Measurements from ENCODE around the gene ACTA1.

ACTA1 gene

DNA sequence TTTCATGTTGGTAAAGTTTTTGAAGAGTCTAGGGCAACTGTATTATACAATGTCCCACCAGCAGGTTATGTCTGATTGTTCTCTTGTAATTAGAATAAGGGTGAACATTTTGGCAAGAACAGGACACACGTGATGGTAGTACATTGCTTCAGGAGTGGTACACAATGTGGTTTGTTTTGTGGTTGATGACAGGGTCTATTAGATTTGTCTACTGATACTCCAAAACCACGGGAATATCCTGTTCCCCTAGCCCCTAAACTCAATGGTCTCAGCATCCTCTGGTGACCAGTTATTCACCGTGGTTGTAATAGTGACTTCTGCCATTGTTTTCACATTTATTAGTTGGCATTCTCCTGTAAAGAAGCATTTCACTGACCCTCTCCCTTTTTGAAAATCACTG, 22.1 kb upstream of the ACTA1 start:
- TF ChIP-seq, protein P1, sequence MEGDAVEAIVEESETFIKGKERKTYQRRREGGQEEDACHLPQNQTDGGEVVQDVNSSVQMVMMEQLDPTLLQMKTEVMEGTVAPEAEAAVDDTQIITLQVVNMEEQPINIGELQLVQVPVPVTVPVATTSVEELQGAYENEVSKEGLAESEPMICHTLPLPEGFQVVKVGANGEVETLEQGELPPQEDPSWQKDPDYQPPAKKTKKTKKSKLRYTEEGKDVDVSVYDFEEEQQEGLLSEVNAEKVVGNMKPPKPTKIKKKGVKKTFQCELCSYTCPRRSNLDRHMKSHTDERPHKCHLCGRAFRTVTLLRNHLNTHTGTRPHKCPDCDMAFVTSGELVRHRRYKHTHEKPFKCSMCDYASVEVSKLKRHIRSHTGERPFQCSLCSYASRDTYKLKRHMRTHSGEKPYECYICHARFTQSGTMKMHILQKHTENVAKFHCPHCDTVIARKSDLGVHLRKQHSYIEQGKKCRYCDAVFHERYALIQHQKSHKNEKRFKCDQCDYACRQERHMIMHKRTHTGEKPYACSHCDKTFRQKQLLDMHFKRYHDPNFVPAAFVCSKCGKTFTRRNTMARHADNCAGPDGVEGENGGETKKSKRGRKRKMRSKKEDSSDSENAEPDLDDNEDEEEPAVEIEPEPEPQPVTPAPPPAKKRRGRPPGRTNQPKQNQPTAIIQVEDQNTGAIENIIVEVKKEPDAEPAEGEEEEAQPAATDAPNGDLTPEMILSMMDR (IDR thresholded peaks at IDR 0.05), result no peak
- no peak for TF ChIP-seq ZFX (IDR thresholded peaks at IDR 0.05; ENCODE audit: borderline replicate concordance)

DNA sequence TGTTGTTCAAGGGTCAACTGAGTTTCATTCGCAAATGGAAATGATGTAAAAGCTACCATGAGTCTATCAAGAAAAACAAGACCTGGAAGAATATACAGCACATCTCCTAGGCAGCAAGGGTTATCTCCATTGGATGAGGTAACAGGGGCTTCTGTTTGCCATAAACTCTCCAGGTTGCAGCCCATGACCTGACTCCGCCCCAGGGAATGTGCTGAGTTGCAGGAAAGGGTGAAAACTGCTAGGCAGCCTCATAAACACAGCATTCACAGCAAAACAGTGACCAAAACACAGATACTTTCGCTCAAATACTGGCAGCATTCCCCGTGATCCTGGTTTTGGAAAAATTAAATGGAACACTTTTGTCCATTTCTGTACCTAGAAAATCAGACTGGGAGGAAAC, 20.2 kb upstream of the ACTA1 start:
- H3K27ac ChIP-seq, result no peak overlapping the region
- TF ChIP-seq, protein P1 (IDR thresholded peaks at IDR 0.05), result no peak
- no peak for TF ChIP-seq ZFX (IDR thresholded peaks at IDR 0.05; ENCODE audit: borderline replicate concordance)

More for the DNA sequence above, 22.1 kb upstream of the ACTA1 start:
- no peak overlapping the region for H3K27ac ChIP-seq

DNA sequence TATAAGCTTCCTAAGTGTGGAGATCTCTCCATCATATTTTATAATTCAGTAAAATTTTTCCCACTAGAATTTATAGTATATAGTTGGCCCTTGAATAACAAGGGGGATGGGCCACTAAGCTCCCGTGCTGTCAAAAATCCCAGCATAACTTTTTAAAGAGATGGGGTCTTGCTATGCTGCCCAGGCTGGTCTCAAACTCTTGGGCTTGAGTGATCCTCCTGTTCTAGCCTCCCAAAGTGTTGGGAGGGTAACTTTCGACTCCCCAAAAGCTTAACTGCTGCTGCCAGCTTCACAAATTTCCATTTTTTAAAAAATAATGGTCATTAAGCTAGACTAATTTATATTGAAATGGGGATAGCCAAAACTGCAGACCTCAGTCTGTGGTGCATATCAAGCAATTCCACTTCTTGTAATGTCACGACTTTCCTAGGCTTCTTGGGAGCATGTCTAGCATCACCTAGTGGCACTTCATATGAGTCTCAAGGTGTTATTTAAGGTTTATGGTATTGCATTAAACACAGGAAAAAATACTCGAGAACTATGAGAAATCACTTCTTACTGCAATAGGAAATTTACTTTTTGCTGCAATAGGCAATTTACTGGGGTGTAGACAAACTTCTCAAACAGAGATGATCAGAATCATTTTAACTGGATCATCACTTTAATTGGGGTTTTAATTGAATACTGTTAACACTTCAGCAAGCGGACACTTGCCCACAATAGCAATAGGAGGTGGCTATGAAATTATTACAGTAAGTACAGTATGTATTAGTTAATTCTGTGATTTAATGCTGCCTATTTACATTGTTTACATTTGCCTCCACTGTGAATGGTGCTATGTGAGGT, 19.3 kb upstream of the ACTA1 start:
- no peak overlapping the region for H3K27ac ChIP-seq
- no peak for TF ChIP-seq ZFX (IDR thresholded peaks at IDR 0.05; ENCODE audit: borderline replicate concordance)
- TF ChIP-seq, protein P1 (IDR thresholded peaks at IDR 0.05), result peak; percentile 85

DNA sequence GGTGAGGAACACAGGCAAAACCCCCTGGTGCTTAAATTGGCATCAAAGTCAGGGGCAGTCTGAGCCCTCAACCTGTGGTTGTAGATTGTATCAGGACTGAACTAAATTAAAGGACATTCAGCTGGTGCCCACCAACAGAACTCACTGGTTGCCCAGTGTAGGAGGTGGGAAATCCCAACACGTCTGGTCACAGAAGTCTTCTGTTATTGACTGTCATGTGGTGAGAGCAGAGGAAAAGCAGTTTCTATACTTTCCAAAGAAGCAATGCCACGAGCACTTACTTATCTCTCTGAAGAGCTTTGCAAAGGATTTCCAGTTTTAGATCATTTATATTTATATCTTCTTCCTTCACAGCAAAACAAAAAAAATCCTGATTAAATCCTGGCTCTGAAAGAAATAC, 15.0 kb upstream of the ACTA1 start:
- TF ChIP-seq, protein P1 (IDR thresholded peaks at IDR 0.05), result no peak
- no peak for TF ChIP-seq ZFX (IDR thresholded peaks at IDR 0.05; ENCODE audit: borderline replicate concordance)

DNA sequence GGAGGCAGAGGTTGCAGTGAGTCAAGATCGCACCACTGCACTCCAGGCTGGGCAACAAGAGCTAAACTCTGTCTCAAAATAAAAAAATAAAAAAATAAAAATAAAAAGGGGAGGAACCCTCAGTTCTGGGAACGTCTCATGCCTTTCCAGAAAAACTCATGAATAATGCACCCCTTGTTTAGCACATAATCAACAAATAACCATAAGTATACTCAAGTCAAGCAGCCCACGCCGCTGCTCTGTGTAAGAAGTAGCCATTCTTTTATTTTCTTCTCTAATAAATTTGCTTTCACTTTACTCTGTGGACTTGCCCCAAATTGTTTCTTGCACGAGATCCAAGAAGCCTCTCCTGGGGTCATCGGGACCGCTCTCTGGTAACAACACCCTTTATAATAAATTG, 14.5 kb upstream of the ACTA1 start:
- no peak for TF ChIP-seq ZFX (IDR thresholded peaks at IDR 0.05; ENCODE audit: borderline replicate concordance)
- TF ChIP-seq, protein P1 (IDR thresholded peaks at IDR 0.05), result no peak
- H3K27ac ChIP-seq, result no peak overlapping the region

More for the DNA sequence above, 15.0 kb upstream of the ACTA1 start:
- no peak overlapping the region for H3K27ac ChIP-seq

DNA sequence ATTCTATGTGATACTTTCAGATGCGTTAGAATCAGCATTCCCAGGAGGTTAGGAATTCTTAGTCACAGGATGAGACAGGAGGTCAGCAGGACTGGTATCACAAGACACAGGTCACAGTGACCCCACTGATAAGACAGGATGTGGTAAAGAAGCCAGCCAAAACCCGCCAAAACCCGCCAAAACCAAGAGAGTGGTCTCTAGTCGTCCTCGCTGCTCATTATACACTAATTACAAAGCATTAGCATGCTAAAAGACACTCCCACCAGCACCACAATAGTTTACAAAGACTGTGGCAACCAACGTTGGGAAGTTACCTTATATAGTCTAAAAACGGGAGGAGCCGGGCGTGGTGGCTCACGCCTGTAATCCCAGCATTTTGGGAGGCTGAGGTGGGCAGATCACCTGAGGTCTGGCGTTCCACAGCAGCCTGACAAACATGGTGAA, 13.9 kb upstream of the ACTA1 start:
- H3K27ac ChIP-seq, result no peak overlapping the region

DNA sequence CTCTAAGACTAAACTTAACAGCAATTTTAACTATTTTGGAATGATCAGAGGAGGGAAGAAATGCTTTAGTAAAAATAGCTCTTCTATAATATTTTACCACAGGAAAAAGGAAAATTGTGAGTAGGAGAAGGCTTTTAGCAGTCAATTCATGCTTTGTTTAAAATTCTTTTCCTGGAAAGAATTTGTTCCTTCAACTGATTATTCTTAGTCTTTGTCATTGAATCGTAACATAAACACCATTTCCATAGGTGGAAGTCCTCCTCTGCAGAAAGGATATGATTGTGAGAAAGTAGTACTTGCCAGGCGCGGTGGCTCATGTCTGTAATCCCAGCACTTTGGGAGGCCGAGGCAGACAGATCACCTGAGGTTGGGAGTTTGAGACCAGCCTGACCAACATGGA, 11.9 kb upstream of the ACTA1 start:
- TF ChIP-seq, protein P1 (IDR thresholded peaks at IDR 0.05), result no peak
- no peak for TF ChIP-seq ZFX (IDR thresholded peaks at IDR 0.05; ENCODE audit: borderline replicate concordance)
- no peak overlapping the region for H3K27ac ChIP-seq

More for the DNA sequence above, 13.9 kb upstream of the ACTA1 start:
- no peak for TF ChIP-seq ZFX (IDR thresholded peaks at IDR 0.05; ENCODE audit: borderline replicate concordance)
- TF ChIP-seq, protein P1 (IDR thresholded peaks at IDR 0.05), result no peak

All from 22Rv1 (cell line).